NCI-H2171 (cell line): ENCODE results near the gene PDCD7.
"Not testable (repeated sequence)": the region's sequence is repeated elsewhere in the genome, so short reads cannot be mapped to it uniquely, and the experiment has no call there.

Source experiments
- DNase-seq: peaks from one replicate; lab custom pipeline; 2025; lab: John Stamatoyannopoulos, UW

PDCD7 gene

GRCh38 chr15:65130941-65131340 is 2.7 kb downstream of the PDCD7 start:
- DNase-seq: no peak

GRCh38 chr15:65115542-65115941 is 18.1 kb downstream of the PDCD7 start:
- no peak for DNase-seq

- peak; percentile 45 for DNase-seq
Observed at GRCh38 chr15:65115086-65115485, 18.5 kb downstream of the PDCD7 start, which contains the start of gene UBAP1L. Gene UBAP1L (minus strand): TSS chr15:65115200. CDS start chr15:65106215, 8,985 bp downstream.

GRCh38 chr15:65110676-65111292 is 22.8 kb downstream of the PDCD7 start:
- DNase-seq: no peak

GRCh38 chr15:65106011-65106590 is 27.5 kb downstream of the PDCD7 start:
- DNase-seq: no peak

- no peak for DNase-seq
Observed at GRCh38 chr15:65105038-65105437, 28.6 kb downstream of the PDCD7 start.

GRCh38 chr15:65102912-65103311 is 30.7 kb downstream of the PDCD7 start:
- no peak for DNase-seq

- DNase-seq: no peak
Observed at GRCh38 chr15:65101891-65102708, 31.5 kb downstream of the PDCD7 start.

GRCh38 chr15:65101411-65101890 is 32.2 kb downstream of the PDCD7 start:
- DNase-seq: no peak

GRCh38 chr15:65100442-65100841 is 33.2 kb downstream of the PDCD7 start:
- no peak for DNase-seq

GRCh38 chr15:65099801-65100200 is 33.8 kb downstream of the PDCD7 start:
- DNase-seq: not testable (repeated sequence)

GRCh38 chr15:65099336-65099735 is 34.3 kb downstream of the PDCD7 start:
- no peak for DNase-seq

GRCh38 chr15:65097651-65098263 is 35.9 kb downstream of the PDCD7 start:
- DNase-seq: no peak

- DNase-seq: no peak
Observed at GRCh38 chr15:65096481-65097385, 36.9 kb downstream of the PDCD7 start.

- no peak for DNase-seq
Observed at GRCh38 chr15:65095747-65096104, 37.9 kb downstream of the PDCD7 start.

GRCh38 chr15:65095011-65095746 is 38.4 kb downstream of the PDCD7 start:
- DNase-seq: no peak

GRCh38 chr15:65094294-65094995 is 39.2 kb downstream of the PDCD7 start:
- no peak for DNase-seq

- not testable (repeated sequence) for DNase-seq
Observed at GRCh38 chr15:65093793-65094170, 39.8 kb downstream of the PDCD7 start.

- no peak for DNase-seq
Observed at GRCh38 chr15:65092911-65093792, 40.5 kb downstream of the PDCD7 start.
